GM18526 (cell line): ENCODE results near the gene TRMT2A.

Experiments used
- POLR2A ChIP-seq: IDR thresholded peaks from 3 replicates; pipeline ENCODE4 v1.6.1; 2011; ENCODE audit not compliant: insufficient read length; ENCODE audit errors: extremely low read depth

Gene TRMT2A

GRCh38 chr22:20140521-20140964 lies 23.5 kb upstream of the TRMT2A start:
- TF ChIP-seq POLR2A: no peak

GRCh38 chr22:20140107-20140445 lies 23.1 kb upstream of the TRMT2A start:
- no peak for TF ChIP-seq POLR2A

GRCh38 chr22:20139391-20140106 lies 22.5 kb upstream of the TRMT2A start:
- no peak for TF ChIP-seq POLR2A

DNA sequence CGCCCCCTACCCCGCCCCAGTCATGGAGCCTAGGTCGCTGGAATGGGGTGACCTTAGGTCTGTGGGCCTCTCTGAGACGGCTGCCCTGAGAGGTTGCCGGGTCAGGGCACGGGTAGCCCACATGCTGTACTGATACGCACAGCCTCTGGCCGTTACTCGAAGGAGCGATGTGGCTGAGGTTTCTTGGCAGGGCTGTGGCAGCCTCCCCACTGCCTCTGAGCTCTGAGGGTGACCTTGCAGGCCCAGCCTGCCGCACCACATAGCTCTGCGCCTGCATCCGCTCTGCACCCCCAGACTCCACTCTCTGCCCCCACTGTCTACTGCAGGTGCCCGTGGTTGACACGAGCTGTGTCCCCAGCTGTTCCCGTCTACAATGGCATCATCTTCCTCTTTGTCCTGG lies 21.8 kb upstream of the TRMT2A start:
- TF ChIP-seq POLR2A: no peak

- TF ChIP-seq POLR2A: no peak
Observed at GRCh38 chr22:20138417-20138738, 21.4 kb upstream of the TRMT2A start.

- TF ChIP-seq POLR2A: no peak
Observed at GRCh38 chr22:20137671-20138416, 20.8 kb upstream of the TRMT2A start.

DNA sequence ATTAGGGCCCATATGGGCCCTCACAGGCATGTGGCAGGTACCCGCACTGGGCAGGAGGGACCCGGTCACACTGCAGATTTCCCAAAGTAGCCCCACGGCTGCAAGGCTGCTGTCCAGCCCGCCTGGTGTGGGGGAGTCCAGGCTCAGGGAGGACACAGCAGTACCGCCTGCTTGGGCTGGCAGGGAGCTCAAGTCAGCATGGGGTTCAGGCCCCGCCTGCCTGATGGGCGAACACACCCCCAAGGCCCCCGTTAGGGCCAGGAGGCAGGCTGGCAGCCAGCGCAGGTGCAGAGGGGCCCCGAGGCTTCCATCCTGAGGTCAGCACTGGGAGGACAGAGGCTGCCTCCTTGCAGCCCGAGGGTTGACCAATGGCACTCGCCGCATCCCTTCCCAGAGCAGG lies 20.1 kb upstream of the TRMT2A start:
- TF ChIP-seq POLR2A: no peak

DNA sequence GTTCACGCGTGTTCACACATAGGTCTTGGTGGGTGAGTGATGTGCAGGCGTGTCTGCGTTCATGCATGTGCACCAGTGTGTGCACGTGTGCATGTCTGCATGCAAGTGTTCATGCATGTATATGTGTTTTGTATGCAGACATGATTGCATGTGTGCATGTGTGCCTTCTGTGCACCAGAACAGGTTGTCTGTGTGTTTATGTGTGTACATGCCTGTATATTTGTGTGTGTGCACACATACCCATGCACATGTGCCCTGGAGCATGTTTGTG lies 19.5 kb upstream of the TRMT2A start:
- no peak for TF ChIP-seq POLR2A

GRCh38 chr22:20135806-20136602 lies 19.0 kb upstream of the TRMT2A start:
- TF ChIP-seq POLR2A: no peak

- TF ChIP-seq POLR2A: no peak
Observed at GRCh38 chr22:20135265-20135664, 18.2 kb upstream of the TRMT2A start.

DNA sequence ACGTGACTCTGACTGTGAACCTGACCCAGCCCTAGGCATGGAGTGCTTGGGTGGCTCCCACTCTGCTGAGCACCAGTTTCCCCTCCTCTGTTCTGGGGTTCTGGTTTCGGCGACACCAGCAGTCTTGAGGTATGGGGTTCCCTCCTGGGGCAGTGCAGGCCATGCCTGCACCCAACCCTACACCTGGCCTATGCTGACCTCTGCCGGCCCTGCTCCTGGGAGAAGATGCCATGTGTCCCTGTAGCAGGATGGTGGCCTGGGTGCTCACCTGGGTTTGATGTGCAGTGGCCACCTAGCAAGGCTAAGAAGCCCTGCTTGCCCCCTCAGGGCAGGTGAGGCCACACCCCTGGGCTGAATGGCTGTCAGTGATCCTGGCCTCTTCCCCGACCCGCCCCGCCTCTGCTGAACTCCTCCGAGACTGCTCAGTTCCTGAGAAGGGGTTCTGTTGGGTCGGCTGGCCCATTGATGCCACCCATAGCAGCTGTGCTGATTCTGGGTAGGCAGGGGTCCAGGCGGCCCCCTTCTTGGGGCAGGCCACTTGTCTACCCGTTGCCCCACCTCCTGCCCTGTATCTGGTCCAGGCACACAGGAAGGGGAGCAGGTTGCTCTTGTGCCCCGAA lies 17.0 kb upstream of the TRMT2A start:
- TF ChIP-seq POLR2A: no peak

GRCh38 chr22:20132686-20133246 lies 15.7 kb upstream of the TRMT2A start:
- no peak for TF ChIP-seq POLR2A

DNA sequence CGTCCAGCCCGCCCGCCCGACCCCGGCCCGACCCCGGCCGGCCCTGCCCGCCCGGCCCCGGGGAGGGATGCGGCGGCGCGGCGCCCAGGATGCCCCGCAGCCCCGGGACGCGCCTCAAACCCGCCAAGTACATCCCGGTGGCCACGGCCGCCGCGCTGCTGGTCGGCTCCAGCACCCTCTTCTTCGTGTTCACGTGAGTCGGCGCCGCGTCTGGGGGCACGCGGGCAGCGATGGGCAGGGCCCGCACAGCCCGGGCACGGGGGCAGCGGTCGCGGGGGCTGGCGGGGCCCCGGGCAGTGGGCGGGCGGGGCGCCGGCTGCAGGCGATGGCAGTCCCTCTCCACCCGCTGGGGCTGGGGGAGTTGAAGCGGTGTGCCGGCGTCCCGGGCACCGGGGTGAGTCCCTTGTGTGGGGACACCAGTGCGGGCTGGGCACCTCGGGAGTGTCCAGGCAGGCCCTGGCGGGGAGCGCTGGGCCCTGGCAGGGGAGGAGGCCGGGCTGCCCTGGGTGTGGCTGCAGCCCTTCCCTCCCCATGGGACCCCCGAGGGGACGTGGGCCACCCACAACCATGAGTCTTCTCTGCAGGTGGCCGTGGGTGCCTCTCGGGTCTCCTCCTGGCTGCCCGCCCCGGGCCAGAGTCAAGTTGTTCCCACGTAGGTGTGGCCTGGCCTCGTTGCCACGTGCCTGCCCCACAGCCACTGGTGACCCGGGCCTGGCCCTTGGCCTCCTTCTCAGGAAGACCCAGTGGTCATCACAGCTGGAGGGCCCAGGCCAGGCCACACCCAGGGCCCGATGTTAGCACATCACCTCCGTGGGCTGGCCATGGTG lies 15.0 kb upstream of the TRMT2A start:
- no peak for TF ChIP-seq POLR2A

DNA sequence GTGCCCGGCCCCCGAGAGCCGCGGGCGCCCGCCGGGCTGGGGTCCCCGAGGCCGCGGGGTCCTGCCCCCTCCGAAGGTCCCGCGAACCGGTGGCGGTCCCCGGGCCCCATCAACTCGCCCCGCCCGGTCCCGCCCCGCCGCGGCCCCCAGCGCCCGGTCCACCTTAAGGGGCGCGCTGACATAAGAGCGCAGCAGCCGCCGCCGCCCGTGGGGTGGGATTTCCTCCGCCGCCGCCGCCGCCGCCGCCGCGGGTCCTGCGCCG lies 14.5 kb upstream of the TRMT2A start, which contains the start of gene ZDHHC8:
TSS of gene ZDHHC8 (plus strand) at position 208 of the 262 bp plus-strand sequence. CDS start 144 bp downstream, outside the sequence.
- no peak for TF ChIP-seq POLR2A

GRCh38 chr22:20130731-20131596 lies 13.9 kb upstream of the TRMT2A start:
- TF ChIP-seq POLR2A: no peak
